Activated CD8-positive, alpha-beta memory T cell treated with anti-CD3 and anti-CD28 coated beads for 48 hours (primary cell): ENCODE measurements around the gene EQTN.
"Not testable (repeated sequence)": the region's sequence is repeated elsewhere in the genome, so short reads cannot be mapped to it uniquely, and the experiment has no call there.

ENCODE experiments used
- DNase-seq, 3 experiments: peaks; one replicate each; pipeline ENCODE4 v3.0.0-alpha.2; 2020; ENCODE audit warnings: low read depth in 2 of 3, low spot score in 2 of 3

EQTN gene

GRCh38 chr9:27293996-27294395 lies 3.0 kb downstream of the EQTN start:
- no peak for DNase-seq

DNA sequence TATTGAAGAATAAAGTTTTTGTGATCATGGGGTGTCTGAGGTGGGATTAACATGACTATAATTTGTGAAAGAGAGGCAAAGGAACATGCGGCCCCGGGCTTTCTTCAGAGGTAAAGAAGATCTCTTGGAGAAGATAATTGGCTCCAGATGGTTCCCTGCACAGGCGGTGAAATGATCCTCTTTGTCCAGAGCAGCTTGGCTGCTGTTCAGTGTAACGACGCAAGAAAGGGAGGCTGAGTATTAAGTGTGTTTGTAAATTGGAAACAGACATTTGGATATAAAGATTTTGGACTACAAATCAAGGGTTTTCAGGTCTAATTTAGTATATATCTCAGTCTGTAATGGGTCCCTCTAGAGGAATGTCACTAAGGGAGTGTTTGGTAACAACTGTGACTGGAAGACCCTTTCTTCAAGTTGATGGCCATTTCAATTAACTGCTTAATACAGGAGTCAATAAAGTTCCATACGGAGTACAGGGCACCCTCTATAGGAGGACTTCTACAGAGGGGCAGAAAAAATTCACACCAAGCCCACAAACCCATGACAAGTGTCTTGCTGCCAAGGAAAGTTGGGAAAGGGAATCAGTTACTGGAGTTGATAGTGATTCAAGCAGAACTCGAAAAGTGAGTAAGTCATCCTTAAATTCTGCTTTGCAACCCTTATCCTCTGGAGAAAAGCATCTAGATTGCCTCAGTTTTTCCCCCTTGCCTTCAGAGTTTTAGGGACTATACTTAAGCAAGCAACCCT lies 4.1 kb downstream of the EQTN start:
- no peak for DNase-seq

DNA sequence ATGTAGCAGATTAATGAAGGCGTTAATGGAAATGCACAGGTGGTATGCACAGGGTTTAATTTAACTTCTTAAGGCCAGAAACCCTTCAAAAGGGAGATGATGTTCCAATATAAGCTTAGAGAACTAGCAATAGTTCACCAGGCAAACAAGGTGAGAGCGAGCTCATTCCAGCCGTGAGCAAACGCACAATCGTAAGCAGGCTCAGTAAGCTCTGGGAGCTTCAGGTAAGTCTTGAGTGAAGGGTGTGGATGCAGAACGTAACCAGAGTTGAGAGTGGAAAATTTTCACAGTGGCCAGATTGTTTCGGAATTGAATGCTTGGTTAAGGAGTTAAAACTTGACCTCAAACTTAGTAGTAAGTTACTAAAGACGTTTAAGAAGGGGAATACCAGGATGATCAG lies 5.7 kb downstream of the EQTN start:
- no peak for DNase-seq

DNA sequence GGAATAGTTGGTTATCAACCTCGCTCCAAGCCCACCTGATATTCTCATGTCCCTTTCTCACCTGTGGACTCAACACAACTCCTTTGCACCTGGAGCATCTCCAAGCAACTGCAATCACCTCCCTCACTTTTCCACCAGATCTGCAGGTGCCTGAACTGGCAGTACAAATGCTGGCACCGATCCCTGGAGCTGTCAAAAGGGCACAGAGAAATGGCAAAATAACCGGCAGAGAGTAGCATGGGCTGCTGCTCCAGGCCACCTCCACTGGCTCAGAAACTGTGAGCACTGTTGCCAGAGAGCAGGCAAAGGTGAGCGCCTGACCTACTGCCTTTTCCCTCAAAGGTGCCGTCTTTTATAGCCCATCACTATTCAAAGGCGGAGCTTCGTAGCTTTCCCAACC lies 14.7 kb downstream of the EQTN start:
- DNase-seq, result no peak

GRCh38 chr9:27280860-27281259 lies 16.1 kb downstream of the EQTN start:
- no peak for DNase-seq

DNA sequence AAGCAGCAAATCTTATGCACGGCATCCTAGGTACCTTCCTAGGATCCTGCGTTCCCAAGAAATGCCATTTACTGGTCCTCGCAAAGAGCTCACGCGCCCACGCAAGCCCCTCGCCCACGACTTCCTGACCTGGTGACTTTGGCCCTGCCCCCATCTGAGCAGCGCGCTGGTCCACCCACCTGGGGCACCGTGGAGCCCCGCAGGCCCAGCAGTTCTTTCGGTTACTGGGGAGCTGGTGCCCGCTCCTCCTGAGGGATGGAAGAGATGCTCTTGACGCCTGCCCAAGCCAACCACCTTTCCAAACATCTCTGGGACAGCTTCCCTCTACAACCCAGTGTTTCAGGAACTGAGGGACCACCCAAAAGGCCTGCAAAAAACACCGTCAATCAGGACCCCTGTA lies 16.7 kb downstream of the EQTN start:
- no peak for DNase-seq

- DNase-seq, result no peak
Measured at GRCh38 chr9:27279611-27280010, 17.3 kb downstream of the EQTN start.

- DNase-seq, result no peak
Measured at GRCh38 chr9:27278374-27278773, 18.6 kb downstream of the EQTN start.

GRCh38 chr9:27276193-27277030 lies 20.5 kb downstream of the EQTN start:
- no peak for DNase-seq

DNA sequence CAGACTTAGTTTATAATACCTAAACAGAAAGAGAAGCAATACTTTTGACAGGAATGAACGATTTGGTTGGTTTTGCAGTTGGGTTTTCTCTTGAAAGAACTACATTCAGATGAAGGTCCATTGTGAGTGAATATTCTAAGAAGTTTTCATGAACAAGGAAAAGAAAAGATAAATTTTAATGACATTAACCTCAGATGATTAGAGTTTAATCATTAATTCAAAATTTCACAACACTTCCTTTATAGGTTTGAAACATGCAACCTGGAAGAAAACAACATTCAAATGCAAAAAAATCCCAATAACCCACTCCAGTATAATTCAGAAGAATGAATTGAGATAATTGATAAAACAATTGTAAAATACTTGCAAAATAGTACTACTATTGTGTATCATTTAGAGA lies 23.8 kb downstream of the EQTN start:
- DNase-seq, result no peak

- DNase-seq, result no peak
Measured at GRCh38 chr9:27272103-27272502, 24.8 kb downstream of the EQTN start.

DNA sequence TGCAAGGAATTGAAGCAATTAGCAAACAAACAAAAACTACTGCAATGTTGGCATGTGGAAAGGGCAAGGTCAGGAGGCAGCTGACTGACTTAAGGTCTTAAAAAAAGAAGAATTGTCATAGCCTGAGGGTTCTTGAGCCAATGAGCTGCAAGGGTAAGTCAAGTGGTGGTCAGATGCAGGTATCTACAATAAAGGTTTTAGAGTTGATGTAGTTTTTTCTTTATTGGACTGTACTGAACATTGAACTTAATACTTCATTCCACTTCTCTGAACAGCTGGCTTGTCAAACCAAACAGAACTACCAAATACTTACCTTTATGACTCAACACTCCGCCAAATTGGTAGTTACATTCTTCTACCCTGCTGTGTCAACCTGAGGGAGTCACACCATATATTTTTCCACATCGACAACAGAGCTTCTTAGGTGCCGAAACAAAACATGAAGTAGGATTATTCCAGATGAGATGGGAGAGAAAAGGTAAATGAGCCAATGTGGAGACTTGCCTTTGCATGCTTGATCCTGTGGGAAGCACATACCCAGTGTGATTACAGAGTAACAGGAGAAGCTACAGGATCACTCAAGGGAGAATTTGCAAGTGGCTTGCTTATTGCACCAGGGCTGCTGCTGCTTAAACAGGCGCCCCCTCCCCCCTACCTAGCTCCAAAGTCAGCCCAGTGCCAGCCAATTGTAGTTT lies 35.3 kb downstream of the EQTN start:
- DNase-seq, result no peak

DNA sequence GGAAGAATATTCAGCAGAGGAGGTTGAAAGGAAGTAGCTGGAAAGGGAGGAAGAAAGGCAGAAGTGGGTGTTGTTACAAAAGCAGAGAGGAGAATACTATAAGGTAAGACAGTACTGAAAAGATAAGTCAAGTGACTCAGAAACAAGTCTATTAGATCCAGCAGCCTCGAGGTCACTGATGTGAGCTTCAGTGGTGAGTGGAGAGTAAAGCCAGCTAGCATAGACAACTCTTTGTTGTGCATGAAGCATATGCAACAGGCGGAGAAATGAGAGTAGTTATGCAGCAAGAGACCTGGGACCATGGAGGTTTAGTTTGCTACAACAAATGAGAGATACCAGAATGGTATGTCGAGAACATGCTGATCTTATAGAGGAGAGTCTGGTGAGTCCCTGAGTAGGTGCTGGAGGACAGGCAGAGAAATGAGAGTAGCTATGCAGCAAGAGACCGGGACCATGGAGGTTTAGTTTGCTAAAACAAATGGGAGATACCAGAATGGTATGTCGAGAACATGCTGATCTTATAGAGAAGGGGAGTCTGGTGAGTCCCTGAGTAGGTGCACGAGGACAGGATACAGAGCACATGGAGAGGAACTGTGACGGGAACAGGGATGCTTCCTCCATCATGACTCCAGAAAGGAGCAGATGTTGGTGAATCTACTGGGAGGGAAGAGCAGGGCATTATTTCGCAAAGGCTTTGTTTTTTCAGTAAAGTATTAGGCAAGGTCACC lies 36.0 kb downstream of the EQTN start:
- DNase-seq, result no peak

- no peak for DNase-seq
Measured at GRCh38 chr9:27258662-27259061, 38.3 kb downstream of the EQTN start.

DNA sequence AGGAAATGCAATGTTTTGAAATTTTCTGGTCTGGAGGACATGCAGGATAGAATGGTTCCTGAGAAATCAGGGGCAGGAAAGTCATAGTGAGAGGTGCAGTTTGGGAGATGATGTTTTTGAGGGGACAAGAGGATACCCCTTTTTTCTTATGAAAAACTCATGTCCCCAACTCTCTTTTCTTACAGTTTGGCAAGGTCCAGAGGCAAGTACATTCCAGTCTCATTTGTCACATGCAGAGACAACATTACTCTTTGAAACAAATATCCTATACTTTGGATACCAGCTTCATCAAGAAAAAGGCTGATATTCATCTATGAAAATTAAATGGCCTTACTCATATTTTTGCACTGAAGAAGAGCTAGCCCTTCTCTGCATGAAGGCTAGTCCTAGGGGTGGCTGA lies 48.2 kb downstream of the EQTN start:
- no peak for DNase-seq

DNA sequence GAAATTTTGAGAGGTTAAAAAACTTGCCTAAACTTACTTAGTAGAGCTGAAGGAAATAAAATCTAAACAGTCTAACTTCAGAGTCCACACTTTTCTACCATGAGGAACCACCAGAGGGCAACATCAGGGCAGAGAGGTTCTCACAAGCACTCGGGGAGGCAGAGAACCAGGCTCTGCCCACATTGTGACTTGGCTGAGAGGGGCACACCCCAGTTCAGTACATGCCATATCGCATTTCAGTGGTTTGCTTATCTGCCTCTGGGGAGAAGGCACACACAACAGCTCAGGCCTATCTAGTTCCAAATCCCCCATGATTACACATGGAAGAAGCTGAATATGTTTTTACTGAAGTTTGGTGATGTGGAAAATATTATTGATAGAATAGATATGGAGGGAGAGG lies 49.2 kb downstream of the EQTN start:
- DNase-seq, result peak in 1 of 3 experiments; percentile 1

GRCh38 chr9:27239648-27240047 lies 57.3 kb downstream of the EQTN start:
- not testable (repeated sequence) for DNase-seq
